CD14-positive monocyte (primary cell): Measurements from ENCODE around the gene TMPRSS11A. TPM values are rescaled to one million over a fixed set of nuclear protein-coding genes. Genes with fewer than 3 reads are reported as not detected.

Experiments
- DNase-seq, 3 donors: peaks; one replicate each; pipeline ENCODE4 v3.0.0-alpha.2; 2011 to 2022
- H2AFZ ChIP-seq: 2 replicates; pipeline ENCODE4 v1.6.0; 2012; ENCODE audit warnings: mild to moderate bottlenecking, low read depth, low read length, inconsistent platforms; ENCODE audit not compliant: insufficient read depth, poor library complexity, severe bottlenecking
- H3K27ac ChIP-seq, 2 donors: 1 replicate in 1 of 2; 2 replicates in 1 of 2; pipeline ENCODE4 v1.5.1; 2012 to 2013; ENCODE audit warnings: low read length in 2 of 2, control low read depth in 1 of 2, inconsistent platforms in 1 of 2, low read depth in 1 of 2, mild to moderate bottlenecking in 1 of 2
- H3K27me3 ChIP-seq, 2 donors: one replicate each; pipeline versions ENCODE4 v1.6.0 to v1.6.1; 2011 to 2013; ENCODE audit warnings: low read length in 2 of 2; ENCODE audit not compliant: control insufficient read depth in 2 of 2, insufficient read depth in 2 of 2
- H3K36me3 ChIP-seq, 2 donors: replicated peaks in 1 of 2; 1 replicate in 1 of 2; 2 replicates in 1 of 2; pipeline versions ENCODE4 v1.5.1 to v1.6.1; 2012 to 2013; ENCODE audit warnings: low read length in 2 of 2, control low read depth in 1 of 2, inconsistent platforms in 1 of 2, mild to moderate bottlenecking in 1 of 2; ENCODE audit not compliant: insufficient read depth in 2 of 2, control insufficient read depth in 1 of 2
- H3K4me1 ChIP-seq, 2 donors: 1 replicate in 1 of 2; 2 replicates in 1 of 2; pipeline versions ENCODE4 v1.5.1 to v1.6.1; 2012 to 2013; ENCODE audit warnings: low read length in 2 of 2, control low read depth in 1 of 2, inconsistent platforms in 1 of 2, mild to moderate bottlenecking in 1 of 2, moderate library complexity in 1 of 2; ENCODE audit not compliant: insufficient read depth in 2 of 2, control insufficient read depth in 1 of 2
- H3K4me2 ChIP-seq: replicated peaks from 2 replicates; pipeline ENCODE3; 2012; ENCODE audit warnings: low read length, moderate library complexity, mild to moderate bottlenecking; ENCODE audit not compliant: poor library complexity, severe bottlenecking; ENCODE audit errors: extremely low read depth
- H3K4me3 ChIP-seq, 3 experiments: fragments of 200-600 bp in 1 of 3; sonication (generic) in 1 of 3; replicated peaks in 1 of 3; 1 replicate in 2 of 3; 2 replicates in 1 of 3; pipeline ENCODE4 v1.5.1; 2011 to 2013; ENCODE audit warnings: low read length in 3 of 3, mild to moderate bottlenecking in 3 of 3, control low read depth in 2 of 3, low read depth in 2 of 3, inconsistent platforms in 1 of 3, moderate library complexity in 1 of 3
- H3K79me2 ChIP-seq: 2 replicates; pipeline ENCODE4 v1.6.0; 2012; ENCODE audit warnings: mild to moderate bottlenecking, control low read depth, inconsistent platforms, low read length, moderate library complexity; ENCODE audit not compliant: insufficient read depth
- H3K9ac ChIP-seq: 2 replicates; pipeline ENCODE4 v1.6.0; 2017; ENCODE audit warnings: low read length, mild to moderate bottlenecking; ENCODE audit not compliant: insufficient read depth, poor library complexity, severe bottlenecking
- H3K9me3 ChIP-seq, 2 donors: replicated peaks in 1 of 2; 1 replicate in 1 of 2; 2 replicates in 1 of 2; pipeline versions ENCODE4 v1.5.1 to v1.6.1; 2012 to 2013; ENCODE audit warnings: low read length in 2 of 2, control low read depth in 1 of 2; ENCODE audit not compliant: control insufficient read depth in 1 of 2, insufficient read depth in 1 of 2
- H4K20me1 ChIP-seq: 2 replicates; pipeline ENCODE4 v1.6.0; 2012; ENCODE audit warnings: mild to moderate bottlenecking, low read length, control low read depth, moderate library complexity; ENCODE audit not compliant: insufficient read depth
- H3K27ac Mint-ChIP-seq, 7 donors: one replicate each; pipeline ENCODE4 v1.8.0; 2020; ENCODE audit warnings: mild to moderate bottlenecking in 7 of 7, mixed read lengths in 7 of 7, moderate library complexity in 6 of 7, inconsistent platforms in 2 of 7
- H3K27me3 Mint-ChIP-seq, 3 donors: one replicate each; pipeline ENCODE4 v1.8.0; 2021 to 2022; ENCODE audit warnings: low read depth in 3 of 3, mild to moderate bottlenecking in 3 of 3, mixed read lengths in 3 of 3, moderate library complexity in 3 of 3, inconsistent platforms in 1 of 3
- H3K36me3 Mint-ChIP-seq, 2 donors: one replicate each; pipeline ENCODE4 v1.8.0; 2020; ENCODE audit warnings: mixed read lengths in 2 of 2, inconsistent platforms in 1 of 2, mild to moderate bottlenecking in 1 of 2
- H3K4me1 Mint-ChIP-seq: one replicate; pipeline ENCODE4 v1.8.0; 2020; ENCODE audit warnings: mild to moderate bottlenecking, mixed read lengths
- H3K4me3 Mint-ChIP-seq, 2 donors: one replicate each; pipeline ENCODE4 v1.8.0; 2020; ENCODE audit warnings: mild to moderate bottlenecking in 2 of 2, mixed read lengths in 2 of 2, moderate library complexity in 1 of 2
- H3K9me3 Mint-ChIP-seq, 7 donors: one replicate each; pipeline ENCODE4 v1.8.0; 2020 to 2022; ENCODE audit warnings: mixed read lengths in 7 of 7, mild to moderate bottlenecking in 6 of 7, moderate library complexity in 6 of 7, inconsistent platforms in 2 of 7
- CTCF ChIP-seq: fragments of 200-600 bp; IDR thresholded peaks from one replicate; pipeline ENCODE4 v1.8.0; 2022; ENCODE audit warnings: antibody characterized with exemption, mild to moderate bottlenecking
- WGBS: methylation state at CpG from one replicate; pipeline ENCODE4 v1.1.5; 2013; ENCODE audit warnings: missing lambda C conversion rate; ENCODE audit not compliant: insufficient coverage; 5-methylcytosine and 5-hydroxymethylcytosine counted together
- intact Hi-C, 2 donors: fragments of 100-400 bp; cut with micrococcal nuclease; formaldehyde crosslinking; loops; one replicate each; pipeline versions ENCODE4 v1.15.0 to v1.15.1; 2023
- polyA plus RNA-seq, 3 donors: library from polyadenylated mRNA; depleted of rRNA in 1 of 3; unstranded in 2 of 3; stranded (reverse) in 1 of 3; fragments of 300-500 nt in 2 of 3; fragments of >200 nt in 1 of 3; fragmentation: Illumina TruSeq in 2 of 3; gene quantifications; 1 replicate in 2 of 3; 2 replicates in 1 of 3; pipeline ENCODE4 v1.2.3, GENCODE V29; 2012 to 2021

The TMPRSS11A gene
- polyA plus RNA-seq, 3 donors = not detected

DNA sequence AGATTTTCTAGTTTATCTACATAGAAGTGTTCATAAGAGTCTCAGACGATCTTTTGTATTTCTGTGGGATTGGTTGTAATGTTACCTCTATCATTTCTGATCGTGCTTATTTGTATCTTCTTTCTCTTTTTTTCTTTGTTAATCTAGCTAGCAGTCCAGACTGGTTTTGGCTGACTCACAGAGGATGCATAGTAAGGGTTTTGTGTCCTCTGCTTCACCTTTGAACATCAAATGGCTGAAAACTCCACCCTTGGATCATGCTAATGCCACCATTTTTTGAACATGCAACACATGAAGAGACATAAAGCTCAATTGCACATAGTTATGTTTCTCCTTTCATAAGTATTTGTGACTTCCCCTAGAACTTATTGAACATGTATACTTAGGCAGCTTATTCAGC lies 22.8 kb downstream of the TMPRSS11A start:
- DNase-seq = no peak
- Histone ChIP-seq H4K20me1 (no peaks in the 10 kb centered on the region), H3K4me2 (no peak overlapping the region), H3K4me1 (no peaks in the 10 kb centered on the region), H3K27me3 (no peaks in the 10 kb centered on the region), H2AFZ (no peak overlapping the region), H3K79me2 (no peaks in the 10 kb centered on the region), H3K27ac (no peak overlapping the region), H3K4me3 (no peak overlapping the region), H3K9me3 (no peaks in the 10 kb centered on the region), H3K9ac (no peak overlapping the region), H3K36me3 (no peaks in the 10 kb centered on the region)
- TF ChIP-seq CTCF = no peak
- intact Hi-C loops = no loop called here
- Mint-ChIP-seq H3K27me3 (no peaks in the 10 kb centered on the region), H3K27ac (no peak overlapping the region), H3K4me3 (no peak overlapping the region), H3K36me3 (no peaks in the 10 kb centered on the region), H3K9me3 (peaks cover 0 to 6% (median 0%) of the 10 kb centered on the region in 7 donors), H3K4me1 (no peaks in the 10 kb centered on the region)
- WGBS = no CpG with 5 or more reads among the region's 2 CpGs

- Histone ChIP-seq H3K4me2 (no peak overlapping the region), H3K9ac (no peak overlapping the region), H3K4me1 (no peaks in the 10 kb centered on the region), H3K79me2 (no peaks in the 10 kb centered on the region), H3K27me3 (no peaks in the 10 kb centered on the region), H3K9me3 (no peaks in the 10 kb centered on the region), H3K36me3 (no peaks in the 10 kb centered on the region), H4K20me1 (no peaks in the 10 kb centered on the region), H3K4me3 (no peak overlapping the region), H3K27ac (no peak overlapping the region), H2AFZ (no peak overlapping the region)
- DNase-seq = no peak
- intact Hi-C loops = no loop called here
- TF ChIP-seq CTCF = no peak
- Mint-ChIP-seq H3K27ac (no peak overlapping the region), H3K27me3 (no peaks in the 10 kb centered on the region), H3K4me3 (no peak overlapping the region), H3K4me1 (no peaks in the 10 kb centered on the region), H3K36me3 (no peaks in the 10 kb centered on the region), H3K9me3 (peaks cover 0 to 6% (median 0%) of the 10 kb centered on the region in 7 donors)
- no CpG with 5 or more reads among the region's 3 CpGs for WGBS
Observed at GRCh38 chr4:67939195-67939594, 24.1 kb downstream of the TMPRSS11A start.
